HUES48 (cell line): ENCODE data around the gene TMEM267.

Experiments used
- H3K27ac ChIP-seq: one replicate; pipeline ENCODE4 v1.7.0; 2013; ENCODE audit warnings: low read depth, low read length, inconsistent platforms
- H3K27me3 ChIP-seq: 2 replicates; pipeline ENCODE4 v1.6.1; 2013; ENCODE audit warnings: mild to moderate bottlenecking, low read length; ENCODE audit not compliant: control insufficient read depth, insufficient read depth
- H3K36me3 ChIP-seq: 2 replicates; pipeline ENCODE4 v1.6.1; 2013; ENCODE audit warnings: low read length; ENCODE audit not compliant: control insufficient read depth, insufficient read depth
- H3K4me1 ChIP-seq: 2 replicates; pipeline ENCODE4 v1.6.1; 2013; ENCODE audit warnings: mild to moderate bottlenecking, low read length; ENCODE audit not compliant: control insufficient read depth, insufficient read depth
- H3K4me3 ChIP-seq: 2 replicates; pipeline ENCODE4 v1.5.1; 2013; ENCODE audit warnings: mild to moderate bottlenecking, low read depth, low read length
- H3K9ac ChIP-seq: 2 replicates; pipeline ENCODE4 v1.6.1; 2013; ENCODE audit warnings: mild to moderate bottlenecking, low read depth, low read length, moderate library complexity
- H3K9me3 ChIP-seq: 2 replicates; pipeline ENCODE4 v1.6.1; 2013; ENCODE audit warnings: low read length; ENCODE audit not compliant: control insufficient read depth, insufficient read depth

TMEM267 gene

DNA sequence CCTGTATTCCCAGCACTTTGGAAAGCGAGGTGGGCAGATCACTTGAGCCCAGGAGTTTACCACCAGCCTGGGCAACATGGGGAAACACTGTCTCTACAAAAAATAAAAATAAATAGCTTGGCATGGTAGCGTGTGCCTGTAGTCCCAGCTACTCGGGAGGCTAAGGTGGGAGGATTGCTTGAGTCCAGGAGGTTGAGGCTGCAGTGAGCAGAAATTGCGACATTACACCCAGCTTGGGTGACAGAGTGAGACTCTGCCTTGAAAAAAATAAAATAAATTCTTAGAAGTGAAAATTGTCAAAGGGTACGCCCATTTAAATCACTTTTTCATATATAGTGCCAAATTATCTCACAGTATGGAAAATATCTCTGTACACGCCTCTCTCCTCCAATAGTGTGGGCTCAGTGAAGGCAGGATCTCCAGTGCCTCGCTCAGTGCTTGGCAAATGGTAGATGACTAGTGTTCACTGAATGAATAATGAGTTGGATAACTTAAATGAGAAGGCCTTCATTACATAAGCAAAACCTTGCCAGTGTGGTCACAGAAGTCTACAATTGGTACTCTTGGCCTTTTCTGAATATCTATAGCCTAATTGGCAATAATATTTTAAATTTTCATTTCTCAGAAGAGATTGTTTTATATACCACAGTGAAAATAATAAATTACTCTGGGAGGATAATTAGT is 62.1 kb downstream of the TMEM267 start:
- Histone ChIP-seq H3K9me3 (no peaks in the 10 kb centered on the region), H3K27me3 (no peaks in the 10 kb centered on the region), H3K36me3 (no peaks in the 10 kb centered on the region), H3K4me3 (no peak overlapping the region), H3K9ac (no peak overlapping the region), H3K4me1 (no peaks in the 10 kb centered on the region), H3K27ac (no peak overlapping the region)

DNA sequence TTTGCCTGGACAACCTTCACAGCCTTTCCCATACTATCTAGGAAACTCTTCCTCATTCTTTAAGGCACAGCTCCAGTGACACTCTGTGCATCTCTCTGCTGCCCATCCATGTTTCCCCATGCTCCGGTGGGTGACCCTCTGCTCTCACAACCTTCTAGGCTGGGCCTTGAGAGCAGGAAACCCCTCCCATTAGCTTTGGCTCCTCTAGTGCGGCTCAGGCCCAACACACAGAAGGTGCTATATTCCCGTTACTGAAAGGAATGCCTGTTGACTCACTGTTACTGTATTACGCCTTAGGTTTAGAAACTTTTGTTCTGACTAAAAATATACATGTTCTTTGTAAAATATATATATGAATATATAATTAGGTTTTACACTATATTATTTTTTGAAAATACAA is 63.4 kb downstream of the TMEM267 start:
- Histone ChIP-seq H3K27me3 (no peaks in the 10 kb centered on the region), H3K9me3 (no peaks in the 10 kb centered on the region), H3K4me1 (no peaks in the 10 kb centered on the region), H3K27ac (no peak overlapping the region), H3K9ac (no peak overlapping the region), H3K4me3 (no peak overlapping the region), H3K36me3 (no peaks in the 10 kb centered on the region)

DNA sequence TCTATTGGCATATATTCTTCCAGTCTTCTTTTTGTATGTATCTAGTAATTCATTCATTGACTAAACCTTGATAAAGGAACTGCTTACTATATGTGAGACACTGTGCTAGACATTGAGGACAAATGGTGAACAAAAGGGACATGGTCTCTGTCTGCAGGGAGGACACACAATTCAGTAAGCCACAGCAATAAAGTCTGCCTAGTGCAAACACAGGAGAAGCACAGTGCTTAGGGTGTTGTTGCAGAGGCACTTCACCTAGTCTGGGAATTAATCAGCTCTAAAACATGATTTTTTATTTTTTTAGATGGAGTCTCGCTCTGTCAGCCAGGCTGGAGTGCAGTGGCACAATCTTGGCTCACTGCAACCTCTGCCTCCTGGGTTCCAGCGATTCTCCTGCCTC is 65.1 kb downstream of the TMEM267 start:
- no peaks in the 10 kb centered on the region for H3K36me3 ChIP-seq
- H3K4me1 ChIP-seq, result no peaks in the 10 kb centered on the region
- H3K9ac ChIP-seq, result no peak overlapping the region
- H3K27me3 ChIP-seq, result no peaks in the 10 kb centered on the region
- H3K4me3 ChIP-seq, result no peak overlapping the region
- no peaks in the 10 kb centered on the region for H3K9me3 ChIP-seq
- H3K27ac ChIP-seq, result no peak overlapping the region

DNA sequence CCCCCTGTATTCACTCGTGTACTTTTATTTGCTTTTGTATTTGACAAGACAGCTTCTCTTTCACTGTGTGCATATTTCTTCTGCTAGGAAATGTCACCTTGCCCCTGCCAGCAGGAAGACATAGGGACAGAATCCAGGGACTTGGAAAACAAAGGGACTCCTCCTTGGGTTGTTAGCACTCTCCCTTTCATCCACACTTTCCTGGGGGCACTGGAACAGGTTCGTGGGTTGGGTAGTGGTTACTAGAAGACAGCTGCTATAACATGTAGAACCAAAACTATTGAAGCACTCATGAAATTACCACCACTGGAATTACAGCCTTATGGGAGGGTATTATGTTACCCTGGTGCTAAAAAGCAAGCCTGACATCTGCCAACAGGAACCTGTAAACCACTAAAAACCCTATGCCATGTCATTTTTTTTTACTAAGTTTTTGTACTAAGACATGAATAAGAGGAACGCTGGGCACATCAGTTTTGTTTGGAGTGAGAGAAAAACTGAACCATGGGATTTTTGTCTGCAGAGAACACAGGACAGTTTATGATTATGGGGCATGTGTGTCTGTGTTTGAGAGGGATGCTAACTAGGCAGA is 66.8 kb downstream of the TMEM267 start:
- H3K4me3 ChIP-seq, result no peak overlapping the region
- H3K9ac ChIP-seq, result no peak overlapping the region
- no peaks in the 10 kb centered on the region for H3K9me3 ChIP-seq
- H3K4me1 ChIP-seq, result no peaks in the 10 kb centered on the region
- no peaks in the 10 kb centered on the region for H3K36me3 ChIP-seq
- no peaks in the 10 kb centered on the region for H3K27me3 ChIP-seq
- no peak overlapping the region for H3K27ac ChIP-seq

DNA sequence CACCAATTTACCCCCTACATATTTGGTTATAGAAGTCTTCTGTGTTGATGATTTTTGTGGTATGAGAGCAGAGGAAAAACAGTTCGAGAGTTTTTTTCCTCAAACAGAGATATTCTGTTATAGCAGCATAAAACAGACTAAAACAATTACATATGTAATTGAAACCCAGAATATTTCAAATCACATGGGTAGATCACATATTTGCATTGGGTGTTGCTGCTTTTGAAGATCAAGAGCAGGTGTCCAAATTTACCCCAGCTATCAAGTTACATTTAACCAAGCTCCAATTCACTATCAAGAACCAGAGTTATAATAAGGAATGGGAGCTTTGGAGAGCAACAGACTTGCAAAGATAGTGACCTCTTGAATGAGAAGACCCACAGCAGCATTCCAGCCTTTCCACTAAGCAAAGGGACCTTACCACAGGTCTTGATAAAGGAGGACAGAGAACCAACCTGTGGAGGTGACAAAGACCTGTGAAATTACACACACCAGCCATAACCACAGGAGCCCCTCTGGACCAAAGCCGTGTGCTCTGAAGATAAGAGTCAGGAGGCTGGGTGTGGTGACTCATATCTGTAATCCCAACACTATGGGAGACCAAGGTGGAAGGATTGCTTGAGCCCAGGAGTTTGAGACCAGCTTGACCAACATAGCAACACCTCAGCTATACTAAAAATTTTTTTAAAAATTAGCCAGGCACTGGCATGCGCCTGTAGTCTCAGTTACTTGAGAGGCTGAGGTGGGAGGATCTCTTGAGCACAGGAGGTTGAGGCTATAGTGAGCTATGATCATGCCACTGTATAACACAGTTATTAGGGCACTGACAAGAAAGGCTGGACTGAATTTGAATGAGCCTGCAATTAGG is 67.5 kb downstream of the TMEM267 start:
- no peak overlapping the region for H3K4me3 ChIP-seq
- no peaks in the 10 kb centered on the region for H3K27me3 ChIP-seq
- H3K4me1 ChIP-seq, result no peaks in the 10 kb centered on the region
- no peaks in the 10 kb centered on the region for H3K36me3 ChIP-seq
- no peak overlapping the region for H3K9ac ChIP-seq
- no peak overlapping the region for H3K27ac ChIP-seq
- no peaks in the 10 kb centered on the region for H3K9me3 ChIP-seq

DNA sequence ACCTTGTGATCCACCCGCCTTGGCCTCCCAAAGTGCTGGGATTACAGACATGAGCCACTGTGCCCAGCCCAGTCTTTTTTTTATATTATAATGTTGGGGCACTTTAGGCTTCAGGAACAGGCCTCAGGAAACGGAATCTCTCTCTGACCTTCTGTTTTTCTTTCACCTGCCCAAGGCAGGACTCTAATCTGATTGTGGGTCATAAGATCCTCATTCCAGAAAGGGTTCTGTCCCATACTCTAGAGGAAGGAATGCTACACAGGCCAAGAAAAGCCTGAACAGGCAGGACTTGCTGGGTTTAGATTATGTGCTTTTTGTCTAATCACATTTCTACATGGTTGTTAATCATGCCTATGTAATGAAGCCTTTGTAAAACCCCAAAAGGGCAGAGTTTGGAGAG is 69.7 kb downstream of the TMEM267 start:
- Histone ChIP-seq H3K4me3 (no peak overlapping the region), H3K4me1 (no peaks in the 10 kb centered on the region), H3K9me3 (no peaks in the 10 kb centered on the region), H3K9ac (no peak overlapping the region), H3K27ac (no peak overlapping the region), H3K27me3 (no peaks in the 10 kb centered on the region), H3K36me3 (no peaks in the 10 kb centered on the region)

DNA sequence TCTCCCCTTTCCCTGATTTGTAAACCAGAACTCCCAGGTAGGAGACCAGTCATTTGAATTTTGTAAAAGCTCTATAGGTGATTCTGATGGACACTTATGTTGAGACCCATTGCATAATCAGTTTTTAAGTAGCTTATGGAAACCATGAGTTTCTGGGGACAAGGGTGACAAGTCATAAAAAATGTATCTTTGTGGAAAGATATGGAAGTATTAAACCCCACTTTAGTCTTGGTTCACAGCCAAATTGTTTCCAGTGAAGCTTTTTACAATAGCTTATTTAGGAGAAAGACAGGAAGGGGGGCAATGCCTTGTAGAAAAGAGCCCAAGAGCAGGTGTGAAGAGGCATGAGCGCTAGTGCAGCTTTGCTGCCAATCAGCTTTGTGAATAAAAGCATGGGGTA is 71.0 kb downstream of the TMEM267 start:
- no peak overlapping the region for H3K27ac ChIP-seq
- H3K9me3 ChIP-seq, result no peaks in the 10 kb centered on the region
- H3K4me1 ChIP-seq, result no peaks in the 10 kb centered on the region
- H3K36me3 ChIP-seq, result no peaks in the 10 kb centered on the region
- H3K27me3 ChIP-seq, result no peaks in the 10 kb centered on the region
- H3K4me3 ChIP-seq, result no peak overlapping the region
- H3K9ac ChIP-seq, result no peak overlapping the region

DNA sequence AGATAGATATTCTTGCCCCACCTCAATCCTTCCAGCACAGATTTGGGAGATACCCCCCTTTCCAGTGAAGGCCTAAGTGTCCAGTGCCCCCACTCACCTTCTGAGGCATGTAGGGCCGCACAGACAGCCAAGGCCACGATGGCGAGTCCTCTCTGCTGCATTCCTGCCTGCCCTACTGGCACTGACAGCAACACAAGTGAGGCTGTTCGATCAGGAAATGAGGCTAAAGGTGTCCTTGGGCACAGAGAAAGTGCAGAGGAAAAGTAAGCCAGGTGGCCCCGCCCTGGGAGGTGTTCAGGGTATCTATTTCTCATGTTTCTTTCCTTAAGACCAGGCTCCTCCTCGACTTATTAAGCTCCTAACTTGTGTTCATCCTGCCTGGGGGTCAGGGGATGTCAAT is 71.5 kb downstream of the TMEM267 start, which contains the start of gene CCL28:
Gene CCL28, minus strand, starts transcription at position 236 of the 400 bp plus-strand sequence. Its CDS starts 75 bp downstream, at position 161.
- Histone ChIP-seq H3K9ac (no peak within 1 kb of the TSS), H3K36me3 (no peaks in the 10 kb centered on the region), H3K4me1 (no peaks in the 10 kb centered on the region), H3K9me3 (no peaks in the 10 kb centered on the region), H3K27ac (no peak within 1 kb of the TSS), H3K4me3 (no peak within 1 kb of the TSS), H3K27me3 (no peaks in the 10 kb centered on the region)

DNA sequence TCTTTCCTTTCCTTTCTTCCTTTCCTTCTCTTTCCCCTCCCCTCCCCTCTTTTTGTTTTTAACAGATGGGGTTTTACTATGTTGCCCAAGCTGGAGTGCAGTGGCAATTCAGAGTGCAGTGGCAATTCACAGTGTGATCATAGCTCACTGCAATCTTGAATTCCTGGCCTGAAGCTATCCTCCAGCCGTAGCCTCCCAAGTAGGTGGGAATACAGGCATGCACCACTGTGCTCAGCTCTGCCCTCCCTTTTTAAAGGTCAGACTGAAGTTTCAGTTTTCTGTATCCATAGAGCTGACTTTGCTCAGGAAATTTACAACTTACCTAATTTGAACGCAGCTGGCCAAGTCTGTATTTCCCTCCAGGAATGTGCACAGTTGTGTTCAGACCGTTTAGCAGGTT is 72.2 kb downstream of the TMEM267 start:
- Histone ChIP-seq H3K9me3 (no peaks in the 10 kb centered on the region), H3K4me1 (no peaks in the 10 kb centered on the region), H3K27me3 (no peaks in the 10 kb centered on the region), H3K9ac (no peak overlapping the region), H3K4me3 (no peak overlapping the region), H3K36me3 (no peaks in the 10 kb centered on the region), H3K27ac (no peak overlapping the region)

DNA sequence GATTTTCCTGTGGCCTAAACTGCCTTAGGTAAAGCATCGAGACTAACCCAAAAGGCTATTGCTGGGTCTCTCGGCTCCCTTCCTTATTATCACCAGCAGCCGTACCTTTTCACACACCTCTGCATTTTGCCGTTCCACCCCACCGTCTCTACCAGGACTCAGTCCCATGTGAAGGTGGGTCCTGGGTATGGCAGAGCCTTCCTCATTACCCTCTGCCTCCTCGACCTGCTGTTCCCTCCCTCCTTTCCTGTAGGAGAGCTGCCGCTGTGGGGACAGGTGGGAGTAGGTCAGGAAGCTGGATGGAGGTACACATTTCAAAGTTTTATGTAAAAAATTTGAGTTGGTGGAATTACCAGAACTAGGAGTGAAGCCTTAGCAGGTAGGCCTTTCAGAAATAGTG is 73.3 kb downstream of the TMEM267 start:
- Histone ChIP-seq H3K4me1 (no peaks in the 10 kb centered on the region), H3K27ac (no peak overlapping the region), H3K9ac (no peak overlapping the region), H3K9me3 (no peaks in the 10 kb centered on the region), H3K4me3 (no peak overlapping the region), H3K27me3 (no peaks in the 10 kb centered on the region), H3K36me3 (no peaks in the 10 kb centered on the region)

DNA sequence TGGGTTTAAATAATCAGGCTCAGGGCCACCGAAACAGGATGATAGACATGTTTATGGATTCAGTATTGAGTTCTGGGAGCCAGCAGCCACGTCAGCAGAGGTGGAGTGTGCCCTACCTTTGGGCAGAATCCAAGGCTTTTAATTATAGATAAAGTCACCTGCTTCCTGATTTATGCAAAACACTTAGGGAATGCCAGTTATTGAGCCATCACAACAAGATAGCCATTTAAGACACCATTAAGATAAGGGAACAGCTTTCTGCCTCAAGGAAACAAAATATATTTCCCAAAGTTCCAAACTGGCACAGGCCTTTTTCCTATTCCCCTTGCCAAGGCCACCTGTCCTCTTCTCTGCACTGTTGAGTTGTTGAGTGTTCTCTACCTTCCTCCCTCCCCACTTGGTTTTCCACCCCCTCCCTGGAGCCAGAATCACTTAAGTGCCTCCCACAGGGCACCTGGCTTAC is 73.8 kb downstream of the TMEM267 start:
- Histone ChIP-seq H3K9me3 (no peaks in the 10 kb centered on the region), H3K9ac (no peak overlapping the region), H3K4me1 (no peaks in the 10 kb centered on the region), H3K4me3 (no peak overlapping the region), H3K27ac (no peak overlapping the region), H3K27me3 (no peaks in the 10 kb centered on the region), H3K36me3 (no peaks in the 10 kb centered on the region)
